Stimulated activated naive B cell treated with anti-CD40 and anti-IgM and Interleukin-4, amounts not matched to agents 10 μg/mL and 1 μg/mL and 100 μg/mL, for 72 hours (primary cell): ENCODE results near the gene GPRC5D.
A peak's percentile ranks its signal among the peaks of the same experiment; 100 is the strongest.

Source experiments
- ATAC-seq, 2 donors: fragments of 150-1000 bp; cut with Tn5 transposase; replicated peaks; 2 replicates each; pipeline ENCODE4 v1.10.0; 2021; ENCODE audit warnings: moderate library complexity in 1 of 2
- DNase-seq: peaks from one replicate; pipeline ENCODE4 v3.0.0; 2021
- H3K27ac Mint-ChIP-seq: one replicate; pipeline ENCODE4 v1.8.0; 2022; ENCODE audit warnings: mild to moderate bottlenecking, mixed read lengths
- H3K27me3 Mint-ChIP-seq, 2 donors: one replicate each; pipeline ENCODE4 v1.8.0; 2022; ENCODE audit warnings: mixed read lengths in 2 of 2
- H3K36me3 Mint-ChIP-seq, 2 donors: one replicate each; pipeline ENCODE4 v1.8.0; 2022; ENCODE audit warnings: mixed read lengths in 2 of 2, mild to moderate bottlenecking in 1 of 2
- H3K4me1 Mint-ChIP-seq, 2 donors: one replicate each; pipeline ENCODE4 v1.8.0; 2022; ENCODE audit warnings: mixed read lengths in 2 of 2, mild to moderate bottlenecking in 1 of 2
- H3K4me3 Mint-ChIP-seq, 2 donors: one replicate each; pipeline ENCODE4 v1.8.0; 2022; ENCODE audit warnings: mild to moderate bottlenecking in 2 of 2, mixed read lengths in 2 of 2, moderate library complexity in 1 of 2
- H3K9me3 Mint-ChIP-seq, 2 donors: one replicate each; pipeline ENCODE4 v1.8.0; 2022; ENCODE audit warnings: mixed read lengths in 2 of 2, mild to moderate bottlenecking in 1 of 2

The GPRC5D gene

DNA sequence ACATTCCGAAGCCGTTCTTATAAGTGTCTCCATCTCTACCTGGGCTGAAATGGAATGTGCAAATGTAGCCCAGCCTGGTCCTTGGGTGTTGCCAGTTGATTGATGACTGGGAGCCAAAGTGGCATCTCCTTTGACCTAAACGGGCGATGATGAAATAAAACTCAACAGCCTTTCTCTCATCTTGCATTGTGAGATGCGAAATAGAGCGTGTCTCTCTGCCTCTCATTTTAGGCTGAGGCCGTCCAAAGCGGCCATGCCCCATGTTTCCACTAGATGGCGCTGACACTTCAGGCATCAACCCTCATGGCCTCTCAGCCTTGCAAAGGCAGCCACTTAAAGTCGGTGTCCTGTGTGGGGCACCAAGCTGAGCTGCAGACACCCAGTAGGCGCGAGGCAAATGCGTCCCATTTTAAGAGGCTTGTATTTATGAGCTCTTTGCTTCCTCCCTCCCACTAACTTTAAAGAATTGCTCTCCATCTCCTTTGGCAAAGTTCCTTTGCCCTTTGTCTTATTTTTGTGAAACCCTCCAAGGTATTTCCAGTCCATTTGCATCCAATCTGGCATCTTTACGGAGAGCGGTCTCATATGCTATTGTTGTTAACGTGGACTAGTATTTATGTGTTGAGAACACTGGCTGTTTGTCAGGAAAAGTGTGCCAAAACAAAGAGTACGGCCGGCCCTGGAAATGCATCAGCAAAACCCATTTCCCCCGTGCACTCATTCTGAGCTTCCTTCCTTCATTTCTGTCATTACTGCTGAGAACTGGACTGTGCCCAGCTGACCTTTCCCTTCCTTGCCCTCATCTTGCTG lies 35.6 kb downstream of the GPRC5D start:
- Mint-ChIP-seq H3K36me3 (no peaks in the 10 kb centered on the region), H3K9me3 (no peaks in the 10 kb centered on the region), H3K4me3 (no peak overlapping the region), H3K27ac (no peak overlapping the region), H3K4me1 (peaks cover 7 to 9% of the 10 kb centered on the region in 2 donors), H3K27me3 (peaks cover 20 to 23% of the 10 kb centered on the region in 2 donors)
- DNase-seq (peak; percentile 74), ATAC-seq (peak; percentile 98 to 99)

DNA sequence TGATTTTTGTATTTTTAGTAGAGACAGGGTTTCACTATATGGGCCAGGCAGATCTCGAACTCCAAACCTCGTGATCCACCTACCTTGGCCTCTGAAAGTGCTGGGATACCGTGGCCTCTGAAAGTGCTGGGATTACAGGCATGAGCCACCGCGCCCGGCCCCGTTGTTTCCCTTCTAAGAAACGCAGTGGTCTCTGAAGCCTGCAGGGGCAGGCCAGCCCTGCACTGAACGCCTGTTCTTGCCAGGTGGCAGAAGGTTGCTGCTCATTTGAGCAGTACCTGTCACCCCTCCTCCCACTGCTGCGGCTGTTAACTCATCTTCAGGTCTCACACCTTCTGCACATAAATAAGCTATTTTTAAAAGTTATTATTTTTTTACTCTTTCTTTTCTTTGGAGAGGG lies 36.3 kb downstream of the GPRC5D start:
- no peak overlapping the region for H3K4me3 Mint-ChIP-seq
- no peak for ATAC-seq
- H3K4me1 Mint-ChIP-seq, result peaks cover 7 to 13% of the 10 kb centered on the region in 2 donors
- H3K27ac Mint-ChIP-seq, result no peak overlapping the region
- no peak for DNase-seq
- H3K36me3 Mint-ChIP-seq, result no peaks in the 10 kb centered on the region
- H3K27me3 Mint-ChIP-seq, result peaks cover 20 to 23% of the 10 kb centered on the region in 2 donors
- no peaks in the 10 kb centered on the region for H3K9me3 Mint-ChIP-seq

DNA sequence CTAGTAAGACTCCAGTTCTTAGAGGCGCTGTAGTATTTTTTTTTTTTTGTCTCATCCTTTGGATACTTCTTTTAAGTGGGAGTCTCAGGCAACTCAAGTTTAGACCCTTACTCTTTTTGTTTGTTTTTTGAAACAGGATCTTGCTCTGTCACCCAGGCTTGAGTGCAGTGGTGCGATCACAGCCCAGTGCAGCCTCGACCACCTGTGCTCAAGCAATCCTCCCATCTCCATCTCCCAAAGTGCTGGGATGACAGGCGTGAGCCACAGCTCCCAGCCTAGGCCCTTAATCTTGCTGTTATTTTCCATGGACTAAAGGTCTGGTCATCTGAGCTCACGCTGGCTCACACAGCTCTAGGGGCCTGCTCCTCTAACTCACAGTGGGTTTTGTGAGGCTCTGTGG lies 39.3 kb downstream of the GPRC5D start:
- ATAC-seq (no peak), DNase-seq (no peak)
- Mint-ChIP-seq H3K27me3 (peaks cover 16 to 17% of the 10 kb centered on the region in 2 donors), H3K4me1 (peaks cover 26 to 37% of the 10 kb centered on the region in 2 donors), H3K9me3 (no peaks in the 10 kb centered on the region), H3K36me3 (no peaks in the 10 kb centered on the region), H3K27ac (no peak overlapping the region), H3K4me3 (no peak overlapping the region)

DNA sequence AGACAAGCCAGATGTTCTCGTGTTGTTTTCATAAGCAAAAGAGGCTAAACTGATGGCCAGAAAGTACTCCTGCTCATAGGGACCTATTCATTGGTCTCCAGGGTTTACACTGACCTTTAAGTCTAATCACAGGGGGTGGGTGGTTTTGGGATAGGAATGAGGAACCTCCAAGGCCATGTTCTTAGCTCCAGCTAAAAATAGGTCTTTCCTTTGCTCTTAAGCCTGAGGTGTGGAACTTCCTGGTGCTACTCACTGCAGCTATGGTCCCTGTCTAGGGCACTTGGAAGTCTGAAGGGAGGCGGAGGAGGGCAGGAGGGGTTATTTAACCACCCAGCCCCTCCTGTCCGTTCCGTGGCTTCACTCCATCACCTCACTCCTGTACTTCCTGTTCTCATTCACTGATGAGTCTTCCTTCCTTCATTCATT lies 42.0 kb downstream of the GPRC5D start:
- ATAC-seq, result peak; percentile 14 to 20
- Mint-ChIP-seq H3K27me3 (peaks cover 0 to 4% of the 10 kb centered on the region in 2 donors), H3K4me1 (peaks cover 19 to 28% of the 10 kb centered on the region in 2 donors), H3K36me3 (no peaks in the 10 kb centered on the region), H3K9me3 (no peaks in the 10 kb centered on the region), H3K27ac (no peak overlapping the region), H3K4me3 (no peak overlapping the region)
- no peak for DNase-seq

DNA sequence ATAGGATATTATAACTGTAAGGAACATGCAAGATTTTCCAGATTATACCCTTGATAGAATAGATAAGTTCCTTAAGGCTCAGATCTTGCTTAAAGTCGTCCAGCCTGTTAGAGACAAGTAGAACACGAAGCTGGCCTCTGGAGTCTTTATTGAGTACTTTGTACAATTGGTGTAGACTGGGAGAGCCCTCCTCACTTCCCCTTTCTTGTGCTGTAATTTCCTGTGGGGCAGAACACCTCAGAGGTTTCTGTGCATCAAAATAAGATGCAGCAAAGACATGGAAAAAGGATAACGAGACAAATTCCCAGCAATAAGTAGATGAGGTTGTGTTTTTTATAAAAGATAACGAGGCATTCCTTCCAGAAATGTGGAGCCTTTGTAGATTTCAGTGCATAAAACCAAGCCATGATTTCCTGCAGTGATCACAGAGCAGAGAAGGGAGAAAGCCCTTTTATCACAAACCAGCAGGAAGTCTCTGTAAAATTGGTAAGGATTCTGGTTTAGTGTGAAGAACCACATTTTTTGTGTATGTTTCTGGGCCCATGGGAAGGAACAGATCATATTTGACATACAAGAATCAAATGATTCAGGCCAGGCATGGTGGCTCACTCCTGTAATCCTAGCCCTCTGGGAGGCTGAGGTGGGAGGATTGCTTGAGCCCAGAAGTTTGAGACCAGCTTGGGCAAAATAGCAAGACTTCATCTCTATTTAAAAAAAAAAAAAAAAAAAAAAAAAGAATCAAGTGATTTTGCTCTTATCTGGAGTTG lies 42.6 kb downstream of the GPRC5D start:
- Mint-ChIP-seq H3K27me3 (peaks cover 0 to 4% of the 10 kb centered on the region in 2 donors), H3K27ac (no peak overlapping the region), H3K4me1 (peaks cover 19 to 28% of the 10 kb centered on the region in 2 donors), H3K9me3 (no peaks in the 10 kb centered on the region), H3K4me3 (peak overlapping the region in 1 of 2 donors; percentile 21), H3K36me3 (no peaks in the 10 kb centered on the region)
- peak; percentile 81 to 84 for ATAC-seq
- DNase-seq, result no peak

DNA sequence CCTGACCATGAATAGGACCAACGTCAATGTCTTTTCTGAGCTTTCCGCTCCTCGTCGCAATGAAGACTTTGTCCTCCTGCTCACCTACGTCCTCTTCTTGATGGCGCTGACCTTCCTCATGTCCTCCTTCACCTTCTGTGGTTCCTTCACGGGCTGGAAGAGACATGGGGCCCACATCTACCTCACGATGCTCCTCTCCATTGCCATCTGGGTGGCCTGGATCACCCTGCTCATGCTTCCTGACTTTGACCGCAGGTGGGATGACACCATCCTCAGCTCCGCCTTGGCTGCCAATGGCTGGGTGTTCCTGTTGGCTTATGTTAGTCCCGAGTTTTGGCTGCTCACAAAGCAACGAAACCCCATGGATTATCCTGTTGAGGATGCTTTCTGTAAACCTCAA lies 43.3 kb downstream of the GPRC5D start:
- Mint-ChIP-seq H3K27me3 (peaks cover 0 to 4% of the 10 kb centered on the region in 2 donors), H3K4me3 (no peak overlapping the region), H3K36me3 (no peaks in the 10 kb centered on the region), H3K27ac (no peak overlapping the region), H3K9me3 (no peaks in the 10 kb centered on the region), H3K4me1 (peaks cover 23 to 35% of the 10 kb centered on the region in 2 donors)
- ATAC-seq, result no peak
- no peak for DNase-seq

DNA sequence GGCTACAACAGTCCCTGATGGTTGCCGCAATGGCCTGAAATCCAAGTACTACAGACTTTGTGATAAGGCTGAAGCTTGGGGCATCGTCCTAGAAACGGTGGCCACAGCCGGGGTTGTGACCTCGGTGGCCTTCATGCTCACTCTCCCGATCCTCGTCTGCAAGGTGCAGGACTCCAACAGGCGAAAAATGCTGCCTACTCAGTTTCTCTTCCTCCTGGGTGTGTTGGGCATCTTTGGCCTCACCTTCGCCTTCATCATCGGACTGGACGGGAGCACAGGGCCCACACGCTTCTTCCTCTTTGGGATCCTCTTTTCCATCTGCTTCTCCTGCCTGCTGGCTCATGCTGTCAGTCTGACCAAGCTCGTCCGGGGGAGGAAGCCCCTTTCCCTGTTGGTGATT lies 43.7 kb downstream of the GPRC5D start:
- peaks cover 25 to 37% of the 10 kb centered on the region in 2 donors for H3K4me1 Mint-ChIP-seq
- ATAC-seq (no peak), DNase-seq (no peak)
- no peak overlapping the region for H3K27ac Mint-ChIP-seq
- H3K4me3 Mint-ChIP-seq, result no peak overlapping the region
- no peaks in the 10 kb centered on the region for H3K9me3 Mint-ChIP-seq
- no peaks in the 10 kb centered on the region for H3K36me3 Mint-ChIP-seq
- H3K27me3 Mint-ChIP-seq, result peaks cover 0 to 4% of the 10 kb centered on the region in 2 donors

DNA sequence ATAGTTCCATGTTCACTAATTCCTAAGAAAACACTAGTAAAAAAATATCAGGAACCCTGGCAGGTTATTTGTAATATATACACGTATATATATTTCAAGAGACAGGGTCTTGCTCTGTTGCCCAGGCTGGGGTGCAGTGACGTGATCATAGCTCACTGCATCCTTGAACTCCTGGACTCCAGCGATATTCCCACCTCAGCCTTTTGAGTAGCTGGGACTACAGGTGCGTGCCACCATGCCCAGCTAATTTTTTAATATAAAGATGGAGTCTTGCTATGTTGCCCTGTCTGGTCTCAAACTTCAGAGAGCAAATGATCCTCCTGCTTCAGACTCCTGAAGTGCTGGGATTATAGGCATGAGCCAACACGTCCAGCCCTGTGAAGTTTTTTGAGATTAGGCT lies 44.4 kb downstream of the GPRC5D start:
- H3K27ac Mint-ChIP-seq, result no peak overlapping the region
- ATAC-seq (no peak), DNase-seq (no peak)
- no peaks in the 10 kb centered on the region for H3K36me3 Mint-ChIP-seq
- H3K4me3 Mint-ChIP-seq, result no peak overlapping the region
- H3K27me3 Mint-ChIP-seq, result peaks cover 0 to 4% of the 10 kb centered on the region in 2 donors
- H3K9me3 Mint-ChIP-seq, result no peaks in the 10 kb centered on the region
- H3K4me1 Mint-ChIP-seq, result peaks cover 25 to 37% of the 10 kb centered on the region in 2 donors

DNA sequence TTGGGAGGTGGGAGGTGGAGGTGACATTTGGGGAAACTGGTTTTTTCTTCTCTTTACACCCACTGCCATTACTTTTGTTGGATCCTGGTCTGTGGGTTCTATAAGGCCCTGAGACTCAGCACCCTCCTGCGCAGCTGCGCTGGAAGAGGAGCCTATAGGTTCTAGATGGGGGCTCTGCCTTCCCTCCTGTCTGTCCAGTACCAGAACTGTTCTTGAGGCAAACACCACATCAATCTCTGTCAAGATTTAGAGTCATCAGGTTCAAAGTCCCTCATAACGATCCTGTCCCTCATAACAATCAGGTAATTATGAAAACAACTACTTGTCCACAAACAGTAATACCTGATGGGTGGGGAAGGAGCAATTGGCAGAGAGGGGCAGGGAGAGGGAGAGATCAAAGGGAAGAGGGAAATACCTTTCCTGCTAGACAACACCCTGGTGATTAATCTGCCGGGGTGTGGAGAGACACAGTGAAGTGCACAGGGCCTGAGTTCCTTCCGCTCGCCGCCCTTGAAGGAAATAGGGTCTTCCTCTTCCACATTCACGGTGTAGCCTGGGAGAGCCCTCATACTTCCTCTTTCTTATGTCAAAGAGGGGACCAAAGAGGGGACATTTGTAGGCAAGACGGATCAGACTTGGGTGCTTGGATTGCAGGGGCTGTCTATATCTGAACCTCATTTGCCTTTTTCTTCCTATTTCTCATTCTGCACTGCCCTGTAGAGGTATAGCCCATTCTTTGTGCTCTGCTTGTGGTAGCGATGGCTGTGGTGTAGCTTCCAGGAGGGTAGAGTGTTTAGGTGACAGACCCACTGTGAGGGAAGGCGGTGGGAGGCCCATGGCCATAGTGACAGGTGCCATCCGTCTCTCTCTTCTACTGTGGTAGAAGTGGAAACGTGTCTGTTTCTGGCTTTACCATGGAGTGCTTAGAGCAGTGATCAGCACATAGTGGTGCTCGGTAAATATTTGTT lies 48.0 kb downstream of the GPRC5D start:
- no peak overlapping the region for H3K4me3 Mint-ChIP-seq
- H3K4me1 Mint-ChIP-seq, result peaks cover 11 to 16% of the 10 kb centered on the region in 2 donors
- H3K27me3 Mint-ChIP-seq, result peaks cover 0 to 15% of the 10 kb centered on the region in 2 donors
- DNase-seq (no peak), ATAC-seq (no peak)
- H3K36me3 Mint-ChIP-seq, result no peaks in the 10 kb centered on the region
- no peak overlapping the region for H3K27ac Mint-ChIP-seq
- no peaks in the 10 kb centered on the region for H3K9me3 Mint-ChIP-seq

DNA sequence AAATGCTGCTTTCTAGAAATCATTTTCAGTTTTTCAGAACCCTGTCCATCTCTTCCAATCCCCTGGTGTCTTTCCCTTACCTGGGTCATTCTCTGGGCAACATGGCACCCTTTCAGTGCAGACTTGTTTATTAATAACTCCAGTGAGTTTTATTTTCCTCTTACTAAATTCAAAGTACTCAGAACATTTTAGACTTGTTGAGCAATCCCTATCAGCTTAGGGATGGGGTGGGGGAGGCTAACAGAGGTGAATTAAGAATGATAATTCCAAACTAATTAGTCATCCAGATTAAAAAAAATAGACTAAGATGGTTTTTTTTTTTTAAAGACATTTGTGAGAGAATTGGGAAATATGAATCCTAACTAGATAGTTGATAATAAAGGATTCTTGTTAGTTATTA lies 49.9 kb downstream of the GPRC5D start:
- peaks cover 6 to 10% of the 10 kb centered on the region in 2 donors for H3K4me1 Mint-ChIP-seq

DNA sequence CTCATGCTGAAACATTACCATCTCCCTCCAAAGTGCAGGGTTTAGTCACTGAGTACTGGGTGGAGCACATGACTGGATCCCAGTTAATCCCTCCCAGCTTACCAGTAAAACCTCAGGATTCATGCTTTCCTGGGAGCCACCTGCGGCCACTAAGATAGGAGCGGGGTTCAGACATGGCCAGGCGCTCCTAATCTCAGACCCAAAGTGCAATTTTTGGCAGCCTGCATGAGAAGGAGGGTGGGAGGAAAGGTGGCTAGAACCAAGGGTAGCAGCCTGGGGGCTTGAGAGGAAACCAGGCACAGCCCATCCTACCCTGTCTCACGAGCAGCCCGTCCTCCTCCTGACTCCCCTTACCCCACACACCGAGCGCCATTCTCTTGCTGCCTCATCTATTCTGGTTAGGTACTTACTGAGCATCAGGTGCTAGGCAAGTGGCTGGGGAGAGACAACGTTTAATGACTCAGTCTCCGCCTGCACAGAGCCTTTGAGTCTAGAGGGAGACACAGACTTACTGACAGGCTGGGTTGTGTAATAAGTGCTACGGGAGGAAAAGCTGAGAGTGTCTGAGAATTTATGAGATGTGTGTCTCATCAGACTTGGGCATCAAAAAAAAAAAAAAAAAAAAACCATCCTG lies 50.7 kb downstream of the GPRC5D start:
- peaks cover 6 to 10% of the 10 kb centered on the region in 2 donors for H3K4me1 Mint-ChIP-seq
- no peaks in the 10 kb centered on the region for H3K9me3 Mint-ChIP-seq
- peaks cover 6 to 26% of the 10 kb centered on the region in 2 donors for H3K27me3 Mint-ChIP-seq
- H3K4me3 Mint-ChIP-seq, result no peak overlapping the region
- no peaks in the 10 kb centered on the region for H3K36me3 Mint-ChIP-seq
- ATAC-seq (no peak), DNase-seq (no peak)
- H3K27ac Mint-ChIP-seq, result no peak overlapping the region

More for the DNA sequence above, 49.9 kb downstream of the GPRC5D start:
- Mint-ChIP-seq H3K36me3 (no peaks in the 10 kb centered on the region), H3K27ac (no peak overlapping the region), H3K27me3 (peaks cover 5 to 24% of the 10 kb centered on the region in 2 donors), H3K9me3 (no peaks in the 10 kb centered on the region), H3K4me3 (no peak overlapping the region)
- DNase-seq, result no peak
- ATAC-seq, result no peak

DNA sequence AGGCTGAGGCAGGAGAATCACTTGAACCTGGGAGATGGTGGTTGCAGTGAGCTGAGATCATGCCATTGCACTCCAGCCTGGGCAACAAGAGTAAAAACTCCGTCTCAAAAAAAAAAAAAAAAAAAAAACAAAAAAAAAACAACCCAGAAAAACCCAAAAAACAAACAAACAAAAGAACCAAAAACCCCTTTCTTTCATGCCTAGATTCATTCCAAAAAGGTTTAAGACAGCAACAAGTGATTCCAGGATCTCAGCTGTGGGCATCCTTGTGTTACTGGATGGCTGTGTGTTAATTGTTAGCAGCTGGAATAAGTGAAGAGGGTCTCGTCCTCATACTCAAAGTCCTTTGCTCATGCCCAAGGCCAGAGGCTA lies 51.2 kb downstream of the GPRC5D start:
- Mint-ChIP-seq H3K4me3 (no peak overlapping the region), H3K36me3 (no peaks in the 10 kb centered on the region), H3K9me3 (no peaks in the 10 kb centered on the region), H3K27me3 (peaks cover 6 to 27% of the 10 kb centered on the region in 2 donors), H3K27ac (no peak overlapping the region), H3K4me1 (peaks cover 6 to 10% of the 10 kb centered on the region in 2 donors)
- no peak for DNase-seq
- no peak for ATAC-seq

DNA sequence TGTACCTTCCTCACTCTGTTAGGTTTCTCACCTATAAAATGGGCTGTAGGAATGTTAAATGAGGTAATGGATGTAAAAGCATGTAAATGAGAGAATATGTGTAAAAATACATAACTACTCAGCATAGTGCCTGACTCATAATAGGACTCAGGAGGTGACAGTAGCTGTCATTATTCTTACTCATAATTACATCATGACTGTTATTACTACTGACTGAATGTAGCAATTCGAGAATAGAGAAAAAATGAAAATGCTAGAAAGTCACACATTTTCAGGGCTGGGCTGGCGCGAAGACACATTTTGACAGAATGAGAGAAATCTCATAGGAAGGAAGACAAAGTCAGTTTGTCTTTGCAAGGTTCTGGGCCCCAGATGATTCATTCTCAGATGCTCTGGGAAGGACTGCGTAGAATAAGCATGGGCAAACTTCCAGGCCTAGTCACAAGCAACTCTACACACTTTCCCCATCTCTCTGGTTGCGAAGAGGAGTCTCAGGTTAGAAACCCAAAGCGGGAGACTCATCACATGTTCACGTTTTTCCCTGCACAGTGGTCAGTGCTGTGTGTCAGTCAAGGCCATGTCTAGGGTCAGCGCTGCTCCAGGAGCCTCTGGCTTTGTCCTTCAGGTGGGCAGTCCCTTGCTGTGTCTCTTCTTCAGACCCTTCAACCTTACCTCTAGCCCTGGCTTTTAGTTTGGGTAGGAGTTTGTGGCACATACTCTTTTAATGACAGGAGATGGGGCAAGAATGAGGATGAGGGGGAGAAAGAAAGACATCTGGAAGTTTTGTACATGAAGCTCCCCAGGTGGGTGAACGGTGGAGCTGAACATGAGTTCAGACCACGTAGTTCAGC lies 52.2 kb downstream of the GPRC5D start:
- peaks cover 6 to 10% of the 10 kb centered on the region in 2 donors for H3K4me1 Mint-ChIP-seq
- peak; percentile 36 to 64 for ATAC-seq
- no peak overlapping the region for H3K4me3 Mint-ChIP-seq
- no peak overlapping the region for H3K27ac Mint-ChIP-seq
- no peaks in the 10 kb centered on the region for H3K36me3 Mint-ChIP-seq
- no peak for DNase-seq
- no peaks in the 10 kb centered on the region for H3K9me3 Mint-ChIP-seq
- peaks cover 6 to 25% of the 10 kb centered on the region in 2 donors for H3K27me3 Mint-ChIP-seq
